ENCODE measurements around the gene METTL21A. TPM values are rescaled to one million over a fixed set of nuclear protein-coding genes. Genes with fewer than 3 reads are reported as not detected.

The METTL21A gene
- total and polyA plus RNA-seq, 9 of the 15 experiments (the other 6 are each of a cell fraction or from before 2014, with no cell fraction given) = 9.1 to 46.5 (median 37.4) TPM

- TF ChIP-seq GABPB1 (CRISPR knock-in tag; IDR thresholded peaks at IDR 0.05) = no peak
- TF ChIP-seq TRIM24 (IDR thresholded peaks at IDR 0.05) = no peak
- TF ChIP-seq SUPT5H (IDR thresholded peaks at IDR 0.05) = no peak
- TF ChIP-seq ARID4B (CRISPR knock-in tag; IDR thresholded peaks at IDR 0.05) = no peak
- no peak for TF ChIP-seq ZNF253 (CRISPR knock-in tag; conservative IDR thresholded peaks at IDR 0.05)
- no peak for TF ChIP-seq SMAD3 (CRISPR knock-in tag; conservative IDR thresholded peaks at IDR 0.05)
- no peak for TF ChIP-seq CXXC5 (CRISPR knock-in tag; IDR thresholded peaks at IDR 0.05)
Observed at GRCh38 chr2:207584952-207585351, 40.2 kb downstream of the METTL21A start (continued).

- no peak; the same call in 2 of the 3 replicates for ATAC-seq
- Histone ChIP-seq H3K4me3 (no peak overlapping the region), H3K79me2 (ENCODE audit: control insufficient read depth, insufficient read depth, low read length) (no peaks in the 10 kb centered on the region), H3K27me3 (ENCODE audit: control insufficient read depth in 2 of 2, insufficient read depth in 2 of 2, low read length in 2 of 2) (no peaks in the 10 kb centered on the region), H3K9me1 (ENCODE audit: control insufficient read depth, insufficient read depth, low read length) (no peaks in the 10 kb centered on the region), H3K27ac (ENCODE audit: extremely low read depth, low read depth, low read length) (no peak overlapping the region), H2AFZ (ENCODE audit: low read depth, low read length) (no peak overlapping the region), H3K4me1 (replicated peaks in 1 of 2; ENCODE audit: control insufficient read depth in 2 of 2, insufficient read depth in 2 of 2, low read length in 2 of 2) (no peaks in the 10 kb centered on the region; a peak in 1 of 5 replicates), H3K36me3 (ENCODE audit: control insufficient read depth, insufficient read depth, low read length) (peaks cover 77% of the 10 kb centered on the region), H3K9ac (ENCODE audit: insufficient read depth in 1 of 2, low read depth in 2 of 2, low read length in 2 of 2) (no peak overlapping the region), H3K9me3 (replicated peaks; ENCODE audit: control insufficient read depth, insufficient read depth, low read depth, low read length) (no peaks in the 10 kb centered on the region), H3K4me2 (ENCODE audit: insufficient read depth, low read length) (no peak overlapping the region), H4K20me1 (replicated peaks; ENCODE audit: control insufficient read depth, insufficient read depth, low read length) (no peaks in the 10 kb centered on the region)
- ChIA-PET CTCF (ENCODE audit: low intra/inter-chr PET ratio) (no interaction called here), POLR2A (no interaction called here)
- no peak for FAIRE-seq
- BruUV-seq (replicated peaks) = no TSS peak
- 37% methylated on average over 3 of the region's 3 CpGs for WGBS (ENCODE audit: insufficient coverage, low coverage, missing lambda C conversion rate)
- in situ Hi-C loops (cut with MboI) (no loop called here), intact Hi-C loops (cut with micrococcal nuclease) (no loop called here)
- DNase-seq (ENCODE audit: extremely low read depth in 1 of 4, low spot score in 3 of 4) = no peak
- TF ChIP-seq CHD4 (IDR thresholded peaks at IDR 0.05; ENCODE audit: insufficient read depth, insufficient replicate concordance, low read depth, low read length, poor library complexity, severe bottlenecking) = no peak
- no peak for TF ChIP-seq NR0B1 (IDR thresholded peaks at IDR 0.05; ENCODE audit: partially characterized antibody)
- TF ChIP-seq NBN (IDR thresholded peaks at IDR 0.05; ENCODE audit: low read depth) = no peak
- no peak for TF ChIP-seq ARID3B (CRISPR knock-in tag; IDR thresholded peaks at IDR 0.05; ENCODE audit: borderline replicate concordance)
- no peak for TF ChIP-seq TCF7 (IDR thresholded peaks at IDR 0.05; ENCODE audit: borderline replicate concordance)
- no peak for TF ChIP-seq TFE3 (CRISPR knock-in tag; IDR thresholded peaks at IDR 0.05)
Observed at GRCh38 chr2:207571370-207571769, 53.8 kb downstream of the METTL21A start.

Measured in K562 (cell line).